ENCODE results near the gene HMGB4.

The HMGB4 gene

GRCh38 chr1:33863779-33864178, at the start of gene HMGB4:
Gene HMGB4 (plus strand): TSS chr1:33864079. CDS start chr1:33864192, 113 bp downstream.
- DNase-seq: no peak

DNA sequence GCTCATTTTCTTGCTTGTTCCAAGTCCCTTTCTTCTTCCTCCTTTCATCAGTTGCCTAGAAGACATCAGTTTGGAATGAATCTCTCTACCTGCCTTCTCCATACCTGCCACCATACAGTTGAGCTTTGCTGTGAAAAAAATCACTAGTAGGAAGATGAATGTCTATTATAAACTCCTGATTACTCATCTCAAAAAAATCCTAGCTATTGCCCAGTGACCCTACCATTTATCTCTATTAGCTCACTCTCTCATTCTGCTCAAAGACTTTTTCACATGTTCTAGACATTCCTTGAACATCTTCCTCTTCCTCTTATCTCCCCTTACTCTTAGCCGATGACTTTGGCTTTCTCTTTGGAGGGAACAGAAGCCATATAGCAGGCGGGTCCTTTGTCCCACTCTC, 49.7 kb upstream of the HMGB4 start:
- no peak for DNase-seq

DNA sequence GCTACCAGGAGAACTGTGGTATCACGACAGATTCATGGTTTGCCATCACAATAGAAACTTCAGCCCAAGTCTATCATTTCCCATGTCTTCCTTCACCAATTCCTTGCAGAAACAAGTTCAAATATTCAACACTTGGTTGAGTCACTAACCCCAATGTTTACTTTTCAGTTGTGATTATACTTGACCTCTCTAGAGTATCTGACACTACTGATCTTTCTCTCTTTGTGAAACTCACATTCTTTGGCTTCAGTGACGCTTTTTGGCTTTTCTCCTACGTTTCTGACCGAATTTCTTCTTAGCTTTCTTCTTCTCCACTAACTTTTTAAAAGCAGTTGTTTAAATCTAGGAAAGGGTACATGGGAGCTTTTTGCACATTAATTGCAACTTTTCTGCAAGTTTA, 48.8 kb upstream of the HMGB4 start:
- no peak for DNase-seq

- no peak for DNase-seq
These were observed 45.8 kb upstream of the HMGB4 start for GRCh38 chr1:33818071-33818470.

DNA sequence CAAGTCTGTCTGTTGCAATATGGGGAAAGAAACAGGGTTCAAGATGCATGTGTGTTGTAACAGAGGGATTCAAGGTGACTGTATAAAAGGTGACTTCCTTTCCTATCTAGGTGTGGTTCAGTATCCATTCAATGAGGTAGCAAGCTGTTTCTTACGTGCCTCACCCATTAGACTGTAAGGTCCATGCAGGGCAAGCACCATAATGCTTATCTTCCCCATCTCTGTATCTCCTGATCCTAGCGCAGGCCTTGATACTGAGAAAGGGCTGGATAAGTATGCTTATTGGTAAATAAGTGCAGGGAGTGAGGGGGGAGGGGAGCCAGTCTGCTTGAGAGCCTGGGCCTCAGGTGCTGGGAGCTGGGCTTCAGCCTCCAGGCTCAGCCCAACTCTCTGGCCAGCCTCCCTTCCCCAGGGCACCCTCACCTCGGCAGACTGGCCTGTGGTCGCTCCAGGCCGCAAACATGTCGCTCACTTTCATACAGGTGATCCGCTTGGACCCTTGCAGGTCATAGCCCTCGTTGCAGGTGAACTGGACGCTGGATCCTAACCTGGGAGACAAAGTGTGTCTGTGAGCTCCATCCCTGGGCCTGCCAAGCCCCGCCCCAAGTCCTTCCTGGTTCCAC, 44.5 kb upstream of the HMGB4 start:
- DNase-seq: no peak

GRCh38 chr1:33819913-33820311, 44.0 kb upstream of the HMGB4 start:
- no peak for DNase-seq

DNA sequence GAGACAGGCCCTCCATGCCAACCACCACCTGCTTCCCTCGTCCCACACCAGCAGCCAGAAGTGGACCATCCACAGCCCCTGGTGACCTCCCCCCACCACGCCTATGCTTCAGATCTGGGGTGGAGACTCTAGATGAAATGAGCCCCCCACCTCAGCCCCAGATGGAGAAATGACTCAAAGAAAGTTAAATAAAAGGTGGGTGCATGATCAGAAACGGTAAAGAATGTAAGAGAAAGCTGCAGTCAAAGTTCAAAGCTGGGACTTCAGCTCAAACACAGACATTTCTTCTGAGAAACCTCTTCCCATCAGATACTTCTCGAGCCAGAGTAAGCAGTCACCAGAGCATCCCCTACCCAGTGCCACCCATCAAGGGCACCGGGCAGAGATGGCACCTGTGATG, 43.1 kb upstream of the HMGB4 start:
- DNase-seq: no peak

DNA sequence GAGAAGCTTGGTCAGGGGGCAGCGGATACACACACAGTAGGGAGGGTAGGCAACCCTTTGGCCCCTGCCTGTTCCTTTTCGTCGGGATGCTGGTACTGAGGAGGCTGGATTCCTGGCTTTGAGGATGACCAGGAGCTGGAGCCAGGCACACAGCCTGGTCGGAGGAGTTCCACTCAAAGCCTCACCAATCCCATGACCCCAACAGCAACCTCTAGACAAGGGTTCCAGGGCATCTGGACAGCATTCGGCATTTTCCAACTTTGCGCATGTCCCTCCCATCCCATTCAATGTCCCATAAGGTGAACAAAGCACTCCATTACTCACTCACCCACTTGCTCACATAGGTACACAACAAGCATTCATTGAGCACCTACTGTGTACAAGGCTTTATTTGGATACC, 42.6 kb upstream of the HMGB4 start:
- DNase-seq: no peak

GRCh38 chr1:33822396-33822795, 41.5 kb upstream of the HMGB4 start:
- no peak for DNase-seq

DNA sequence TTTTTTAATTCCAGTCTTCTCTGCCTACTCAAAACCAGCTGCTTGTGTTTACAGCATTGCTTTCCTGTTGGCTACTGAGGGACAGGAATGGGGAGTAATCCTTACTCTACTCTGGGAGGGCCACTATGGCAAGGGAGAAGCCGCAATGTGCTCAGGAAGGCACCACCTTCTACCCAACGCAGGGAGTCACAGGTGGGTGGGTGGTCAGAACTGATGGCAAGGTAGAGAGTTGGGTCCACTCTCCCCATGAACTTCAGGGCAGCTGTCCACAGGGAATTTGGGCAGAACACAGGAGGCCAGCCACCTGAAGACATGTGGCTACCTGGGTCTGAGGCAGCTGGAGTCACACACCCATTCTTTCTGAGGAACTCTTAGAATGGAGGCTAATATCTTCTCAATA, 40.5 kb upstream of the HMGB4 start:
- no peak for DNase-seq

- no peak for DNase-seq
These were observed 40.0 kb upstream of the HMGB4 start for GRCh38 chr1:33823830-33824229.

DNA sequence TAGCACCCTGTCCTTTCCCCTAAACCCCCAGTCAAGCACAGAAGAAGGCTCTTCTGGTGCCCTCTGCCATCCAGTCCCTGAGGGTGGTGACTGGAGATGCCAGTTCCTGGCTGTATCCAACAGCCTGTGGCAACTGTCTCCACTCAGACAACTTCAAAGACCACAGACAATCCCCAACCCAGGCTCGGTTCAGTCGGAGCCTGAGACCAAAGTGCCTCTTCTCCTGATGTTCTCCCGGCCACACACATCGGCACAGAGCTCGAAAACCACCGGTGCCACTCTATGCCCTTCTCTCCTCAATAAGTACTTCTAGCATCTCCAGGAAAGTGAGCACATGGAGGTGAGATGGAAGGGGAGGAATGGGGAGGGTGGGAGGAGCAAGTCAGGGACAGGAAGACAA, 39.6 kb upstream of the HMGB4 start:
- no peak for DNase-seq

- no peak for DNase-seq
These were observed 38.9 kb upstream of the HMGB4 start for GRCh38 chr1:33824971-33825370.

DNA sequence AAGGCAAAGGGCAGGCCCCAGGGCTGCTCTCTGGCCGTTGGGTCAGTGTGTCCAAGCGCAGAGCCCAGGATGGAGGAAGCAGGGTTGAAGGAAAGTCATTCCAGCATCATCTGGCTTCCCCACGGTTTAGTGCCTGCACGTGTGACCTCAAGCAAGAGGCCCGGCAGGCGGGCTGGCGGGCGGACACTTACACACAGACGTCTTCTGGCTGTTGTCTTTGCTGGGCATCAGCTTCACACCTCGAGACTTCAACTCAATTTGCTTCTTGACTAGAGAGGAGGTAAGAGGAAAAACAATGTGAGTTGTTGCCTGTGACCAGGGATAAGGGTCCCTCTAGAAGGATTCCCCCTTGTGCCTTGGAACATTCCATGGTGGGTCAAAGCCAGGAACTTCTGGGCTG, 38.4 kb upstream of the HMGB4 start:
- no peak for DNase-seq

- DNase-seq: no peak
These were observed 37.6 kb upstream of the HMGB4 start for GRCh38 chr1:33826311-33826710.

DNA sequence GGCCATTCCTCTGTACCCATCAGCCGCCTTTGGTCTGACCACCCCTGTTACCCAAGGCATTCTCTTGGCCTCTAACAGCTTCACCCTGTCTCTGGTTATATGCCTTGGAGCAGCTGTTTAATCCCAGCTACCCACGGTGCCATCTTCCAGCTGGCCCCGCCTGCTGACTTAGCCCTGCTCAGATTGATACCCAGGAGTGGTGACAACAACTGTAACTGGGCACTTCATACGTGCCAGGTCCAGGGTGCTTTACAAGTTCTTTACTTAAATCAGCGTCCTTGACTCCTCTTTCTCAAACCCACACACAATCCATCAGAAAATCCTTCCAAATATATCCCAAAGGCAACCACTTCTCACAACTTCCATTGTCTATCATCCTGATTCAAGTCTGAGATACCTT, 37.2 kb upstream of the HMGB4 start:
- DNase-seq: no peak

GRCh38 chr1:33828059-33828458, 35.8 kb upstream of the HMGB4 start:
- no peak for DNase-seq

- DNase-seq: no peak
These were observed 35.2 kb upstream of the HMGB4 start for GRCh38 chr1:33828654-33829053.

- DNase-seq: no peak
These were observed 27.0 kb upstream of the HMGB4 start for GRCh38 chr1:33836911-33837310.

DNA sequence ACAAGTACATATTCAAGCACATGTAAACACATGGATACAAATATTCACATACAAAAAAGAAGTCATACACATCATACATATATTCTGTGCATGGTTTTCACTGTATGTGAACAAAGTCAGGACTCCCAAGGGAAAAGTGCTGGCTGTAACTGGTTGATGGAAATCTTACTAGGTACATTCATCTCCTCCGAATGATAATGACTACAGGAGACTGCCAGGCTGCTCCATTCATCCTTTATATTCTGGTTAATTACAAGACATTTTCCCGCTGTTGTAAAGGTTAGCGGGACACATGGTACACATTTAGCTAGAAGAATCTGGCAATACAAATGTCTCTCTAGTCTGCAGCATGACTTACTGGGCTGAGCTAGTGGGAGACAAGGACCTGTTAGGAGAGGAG, 26.2 kb upstream of the HMGB4 start:
- DNase-seq: no peak

GRCh38 chr1:33841494-33841893, 22.4 kb upstream of the HMGB4 start:
- no peak for DNase-seq

- DNase-seq: no peak
These were observed 21.5 kb upstream of the HMGB4 start for GRCh38 chr1:33842348-33842747.

DNA sequence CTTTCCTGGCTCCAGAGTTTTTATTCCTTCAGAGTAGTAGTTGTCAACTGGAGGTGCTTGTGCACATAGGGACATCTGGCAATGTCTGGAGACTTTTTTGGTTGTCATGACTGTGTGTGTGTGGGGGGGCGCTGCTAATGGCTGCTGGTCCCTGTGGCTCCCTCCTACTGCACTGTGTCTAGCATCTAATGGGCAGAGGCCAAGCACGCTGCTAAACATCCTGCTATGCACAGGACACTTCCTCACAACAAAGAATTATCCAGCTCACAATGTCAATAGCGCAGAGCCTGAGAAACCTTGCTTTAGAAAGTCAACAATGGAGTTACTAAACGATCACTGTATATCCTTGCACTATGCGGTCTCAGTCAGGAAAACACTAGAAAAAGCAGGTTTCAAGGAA, 19.7 kb upstream of the HMGB4 start:
- no peak for DNase-seq

DNA sequence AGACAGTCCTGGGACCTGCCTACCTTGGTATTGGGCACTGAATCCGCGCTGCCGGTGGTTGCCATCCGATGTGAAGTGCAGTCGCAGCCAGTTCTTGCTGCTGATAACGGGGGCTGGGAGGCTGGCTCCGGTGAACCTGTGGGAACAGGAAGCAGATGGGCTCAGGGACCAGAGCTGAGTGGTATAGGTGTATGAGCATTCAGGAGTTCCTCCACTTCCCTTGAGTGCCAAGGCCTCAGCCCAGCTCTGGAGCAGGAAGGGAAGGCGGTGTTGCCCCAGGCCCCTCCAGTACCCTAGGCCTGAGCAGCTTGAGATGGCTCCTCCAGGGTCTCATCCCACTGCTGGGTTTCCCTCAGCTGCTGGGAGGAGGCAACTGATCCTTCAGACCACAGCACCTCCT, 17.0 kb upstream of the HMGB4 start:
- DNase-seq: no peak

- no peak for DNase-seq
These were observed 15.5 kb upstream of the HMGB4 start for GRCh38 chr1:33848205-33848937.
